ENCODE results near the gene SLC7A10.

SLC7A10 gene

GRCh38 chr19:33175886-33176669, 49.6 kb downstream of the SLC7A10 start:
- H3K4me3 ChIP-seq (ENCODE audit: low read depth, low read length): peak overlapping the region; percentile 88
- DNase-seq (ENCODE audit: low read depth): peak; percentile 33
- peak; percentile 2 for TF ChIP-seq CTCF (conservative IDR thresholded peaks at IDR 0.05; ENCODE audit: low read depth, low read length)

GRCh38 chr19:33175156-33175782, 50.4 kb downstream of the SLC7A10 start:
- TF ChIP-seq CTCF (conservative IDR thresholded peaks at IDR 0.05; ENCODE audit: low read depth, low read length): no peak
- H3K4me3 ChIP-seq (ENCODE audit: low read depth, low read length): no peak overlapping the region
- DNase-seq (ENCODE audit: low read depth): no peak

GRCh38 chr19:33174186-33174585, 51.5 kb downstream of the SLC7A10 start:
- TF ChIP-seq CTCF (conservative IDR thresholded peaks at IDR 0.05; ENCODE audit: low read depth, low read length): no peak
- H3K4me3 ChIP-seq (ENCODE audit: low read depth, low read length): no peak overlapping the region
- no peak for DNase-seq (ENCODE audit: low read depth)

GRCh38 chr19:33171916-33172359, 53.7 kb downstream of the SLC7A10 start:
- TF ChIP-seq CTCF (conservative IDR thresholded peaks at IDR 0.05; ENCODE audit: low read depth, low read length): no peak
- DNase-seq (ENCODE audit: low read depth): no peak
- no peak overlapping the region for H3K4me3 ChIP-seq (ENCODE audit: low read depth, low read length)

- H3K4me3 ChIP-seq (ENCODE audit: low read depth, low read length): no peak overlapping the region
- no peak for TF ChIP-seq CTCF (conservative IDR thresholded peaks at IDR 0.05; ENCODE audit: low read depth, low read length)
Measured at GRCh38 chr19:33171222-33171795, 54.3 kb downstream of the SLC7A10 start.

GRCh38 chr19:33168528-33168927, 57.1 kb downstream of the SLC7A10 start:
- no peak for TF ChIP-seq CTCF (conservative IDR thresholded peaks at IDR 0.05; ENCODE audit: low read depth, low read length)

More at GRCh38 chr19:33171222-33171795, 54.3 kb downstream of the SLC7A10 start:
- DNase-seq (ENCODE audit: low read depth): no peak

More at GRCh38 chr19:33168528-33168927, 57.1 kb downstream of the SLC7A10 start:
- DNase-seq (ENCODE audit: low read depth): no peak
- no peak overlapping the region for H3K4me3 ChIP-seq (ENCODE audit: low read depth, low read length)
